GM12801 (cell line): ENCODE data around the gene ZGPAT.

ENCODE experiments used
- TF ChIP-seq, protein P1 (sequence below): IDR thresholded peaks from one replicate; pipeline ENCODE4 v1.5.1; 2011; ENCODE audit warnings: control low read depth; ENCODE audit not compliant: insufficient read length; ENCODE audit errors: extremely low read depth

Gene ZGPAT

DNA sequence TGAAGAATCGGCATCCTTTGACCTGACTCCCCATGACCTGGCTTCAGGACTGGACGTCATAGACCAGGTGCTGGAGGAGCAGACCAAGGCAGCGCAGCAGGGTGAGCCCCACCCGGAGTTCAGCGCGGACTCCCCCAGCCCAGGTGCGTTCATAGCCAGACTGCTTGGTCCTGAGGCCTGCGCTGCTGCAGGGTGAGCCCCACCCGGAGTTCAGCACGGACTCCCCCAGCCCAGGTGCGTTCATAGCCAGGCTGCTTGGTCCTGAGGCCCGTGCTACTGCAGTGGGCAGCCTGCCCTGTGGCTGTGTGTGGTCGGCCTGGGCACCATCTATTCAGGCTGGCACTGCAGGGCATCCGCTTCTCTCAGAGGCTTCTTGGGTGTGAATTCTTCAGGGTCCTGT, 33.9 kb upstream of the ZGPAT start:
- TF ChIP-seq, protein P1, sequence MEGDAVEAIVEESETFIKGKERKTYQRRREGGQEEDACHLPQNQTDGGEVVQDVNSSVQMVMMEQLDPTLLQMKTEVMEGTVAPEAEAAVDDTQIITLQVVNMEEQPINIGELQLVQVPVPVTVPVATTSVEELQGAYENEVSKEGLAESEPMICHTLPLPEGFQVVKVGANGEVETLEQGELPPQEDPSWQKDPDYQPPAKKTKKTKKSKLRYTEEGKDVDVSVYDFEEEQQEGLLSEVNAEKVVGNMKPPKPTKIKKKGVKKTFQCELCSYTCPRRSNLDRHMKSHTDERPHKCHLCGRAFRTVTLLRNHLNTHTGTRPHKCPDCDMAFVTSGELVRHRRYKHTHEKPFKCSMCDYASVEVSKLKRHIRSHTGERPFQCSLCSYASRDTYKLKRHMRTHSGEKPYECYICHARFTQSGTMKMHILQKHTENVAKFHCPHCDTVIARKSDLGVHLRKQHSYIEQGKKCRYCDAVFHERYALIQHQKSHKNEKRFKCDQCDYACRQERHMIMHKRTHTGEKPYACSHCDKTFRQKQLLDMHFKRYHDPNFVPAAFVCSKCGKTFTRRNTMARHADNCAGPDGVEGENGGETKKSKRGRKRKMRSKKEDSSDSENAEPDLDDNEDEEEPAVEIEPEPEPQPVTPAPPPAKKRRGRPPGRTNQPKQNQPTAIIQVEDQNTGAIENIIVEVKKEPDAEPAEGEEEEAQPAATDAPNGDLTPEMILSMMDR: no peak

DNA sequence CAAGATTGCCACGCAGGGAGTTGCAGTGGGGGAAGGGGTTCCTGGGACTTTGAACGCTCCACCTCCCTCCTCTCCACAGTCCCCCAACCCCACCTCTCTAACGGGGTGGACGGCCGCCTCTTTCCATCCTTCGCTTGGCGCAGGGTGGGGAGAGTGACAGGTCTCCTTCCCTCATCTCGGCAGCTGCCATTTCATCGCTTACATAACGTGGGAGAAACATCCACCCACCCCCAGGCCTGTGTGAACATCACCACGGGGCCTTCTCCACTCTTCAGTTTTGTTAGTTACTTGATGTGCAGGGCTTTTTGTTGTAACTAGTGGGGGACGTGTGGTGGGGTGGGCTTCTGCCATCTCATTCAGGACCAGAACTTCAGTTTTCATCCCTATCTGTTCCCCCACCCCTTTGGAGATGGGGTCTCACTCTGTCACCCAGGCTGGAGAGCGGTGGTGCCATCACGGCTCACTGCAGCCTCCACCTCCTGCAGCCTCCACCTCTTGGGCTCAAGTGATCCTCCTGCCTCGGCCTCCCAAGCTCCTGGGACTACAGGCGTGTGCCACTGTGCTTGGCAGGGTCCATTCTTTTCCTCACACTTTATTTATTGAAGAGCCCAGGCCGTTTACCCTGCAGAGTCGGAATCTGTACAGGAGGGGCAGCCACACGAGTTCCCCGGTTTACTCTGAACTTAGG, 32.0 kb upstream of the ZGPAT start:
- TF ChIP-seq, protein P1: no peak

DNA sequence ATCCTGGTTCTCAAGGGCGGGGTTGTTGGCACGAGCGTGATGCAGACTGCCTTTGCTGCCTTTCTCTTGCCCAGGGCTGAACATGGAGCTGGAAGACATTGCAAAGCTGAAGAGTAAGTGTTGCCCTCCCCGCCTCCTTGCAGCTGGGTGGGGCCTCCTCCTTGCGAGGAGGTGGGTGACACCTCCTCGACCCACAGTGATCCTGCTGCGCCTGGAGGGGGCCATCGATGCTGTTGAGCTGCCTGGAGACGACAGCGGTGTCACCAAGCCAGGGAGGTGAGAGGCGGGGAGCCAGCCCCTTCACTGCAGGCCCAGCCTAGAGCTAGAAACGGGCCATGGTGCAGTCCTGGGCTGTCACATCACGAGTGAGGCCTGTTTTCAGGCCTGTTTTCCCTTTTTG, 29.8 kb upstream of the ZGPAT start:
- TF ChIP-seq, protein P1: no peak

DNA sequence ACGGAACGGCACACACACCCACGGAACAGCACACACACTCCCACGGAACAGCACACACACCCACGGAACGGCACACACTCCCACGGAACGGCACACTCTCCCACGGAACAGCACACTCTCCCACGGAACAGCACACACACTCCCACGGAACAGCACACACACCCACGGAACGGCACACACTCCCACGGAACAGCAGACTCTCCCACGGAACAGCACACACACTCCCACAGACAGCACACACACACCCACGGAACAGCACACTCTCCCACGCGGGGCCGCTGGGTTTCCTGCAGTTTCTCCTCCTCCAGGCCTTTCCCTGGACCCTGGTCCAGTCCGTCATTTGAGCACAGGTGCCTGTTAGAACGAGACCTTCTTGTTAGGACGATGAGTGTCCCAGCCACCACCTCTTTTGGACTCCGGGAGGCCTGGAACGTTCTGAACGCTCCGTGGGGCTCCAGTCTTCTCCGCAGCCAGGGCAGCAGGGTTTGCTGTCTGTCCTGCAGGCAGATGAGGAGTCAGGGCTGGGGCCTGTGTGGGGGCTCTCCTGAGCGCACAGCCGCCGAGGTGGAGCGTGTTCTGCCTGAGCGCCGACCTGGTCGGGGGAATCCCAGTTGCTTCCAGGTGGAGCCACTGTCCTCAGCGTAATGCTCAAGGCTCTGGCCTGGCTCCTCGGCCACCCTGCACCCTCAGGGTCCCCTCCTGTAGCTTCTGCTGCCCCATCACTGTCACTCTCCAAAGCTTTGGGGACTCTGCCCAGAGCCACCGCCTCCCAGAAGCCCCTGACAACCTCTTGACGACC, 29.0 kb upstream of the ZGPAT start:
- TF ChIP-seq, protein P1: no peak

DNA sequence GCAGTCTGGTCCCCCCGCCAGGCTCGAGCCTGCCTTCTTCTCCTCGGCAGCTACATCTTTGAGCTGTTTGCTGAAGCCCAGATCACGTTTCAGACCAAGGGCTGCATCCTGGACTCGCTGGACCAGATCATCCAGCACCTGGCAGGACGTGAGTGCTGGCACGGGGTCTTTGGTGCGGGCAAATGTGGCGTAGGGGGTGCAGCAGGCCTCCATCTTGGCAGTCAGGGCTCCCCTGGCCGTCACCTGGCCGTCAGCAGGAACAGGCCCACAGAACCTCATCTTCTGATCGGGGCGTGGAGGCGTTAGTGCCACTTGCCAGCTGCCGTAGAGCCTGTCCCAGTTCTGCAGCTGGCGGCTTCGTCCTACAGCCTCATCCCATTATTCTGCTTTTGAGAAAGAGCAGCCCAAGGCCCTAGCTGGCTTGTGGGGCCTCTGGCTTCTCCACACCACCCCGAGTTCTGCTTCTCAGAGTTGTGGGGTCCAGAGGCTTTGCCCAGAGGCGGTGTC, 28.0 kb upstream of the ZGPAT start:
- TF ChIP-seq, protein P1: no peak

DNA sequence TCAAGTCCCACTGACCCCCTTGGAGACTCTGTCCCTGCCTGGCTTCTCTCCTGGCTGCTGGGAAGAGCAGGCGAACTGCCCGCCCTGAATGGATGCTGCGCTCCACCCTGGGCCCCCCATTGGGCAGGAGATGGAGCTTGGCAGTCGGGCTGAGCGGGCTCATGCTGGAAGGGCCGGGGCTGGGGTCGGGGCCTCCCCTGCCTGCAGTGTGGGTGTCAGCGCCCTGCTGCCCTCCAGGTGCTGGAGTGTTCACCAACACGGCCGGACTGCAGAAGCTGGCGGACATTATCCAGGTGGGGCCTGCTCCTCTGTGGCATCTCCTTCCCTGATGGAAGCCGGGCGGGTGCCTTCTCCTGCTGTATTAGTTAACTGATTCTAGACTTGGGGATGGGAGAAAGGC, 27.4 kb upstream of the ZGPAT start:
- TF ChIP-seq, protein P1: no peak

DNA sequence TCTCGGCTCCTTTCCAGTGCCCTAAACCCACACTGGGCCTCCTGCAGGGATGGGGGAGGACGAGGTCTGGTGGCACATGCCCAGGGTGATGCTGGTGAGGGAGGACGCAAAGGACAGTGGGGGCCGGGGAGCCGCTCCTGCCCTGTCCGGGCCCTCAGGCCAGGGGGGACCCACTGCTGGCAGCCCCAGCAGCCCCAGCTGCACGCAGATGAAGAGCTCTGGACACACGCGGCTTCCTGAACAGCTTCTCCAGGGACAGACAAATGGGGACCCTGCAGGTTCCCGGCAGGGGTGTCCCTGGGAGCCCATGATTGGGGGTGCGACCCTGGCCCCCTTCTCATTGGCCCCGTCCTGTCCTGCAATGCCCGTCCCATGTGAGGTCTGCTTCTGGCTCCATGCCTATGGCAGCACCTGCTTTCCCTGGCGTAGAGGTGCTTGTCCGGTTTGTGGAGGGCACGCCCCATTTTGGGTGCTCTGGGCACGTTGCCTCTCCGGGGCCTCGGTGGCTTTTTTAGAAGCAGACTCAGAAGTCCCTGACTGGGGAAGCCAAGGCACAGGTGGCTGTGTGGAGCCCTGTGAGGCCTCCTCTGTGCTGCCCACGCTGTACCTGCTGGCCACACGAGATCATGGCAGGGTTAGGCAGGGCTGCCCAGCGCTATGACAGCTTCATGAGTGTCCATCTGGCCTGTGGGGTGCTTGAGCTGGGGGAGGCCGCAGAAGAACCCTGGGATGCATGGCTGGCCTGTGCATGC, 26.8 kb upstream of the ZGPAT start:
- TF ChIP-seq, protein P1: no peak
